HepG2 (cell line): Measurements from ENCODE around the gene CDNF.

Source experiments
- EP300 ChIP-seq, 3 experiments: sonication (generic) in 1 of 3; formaldehyde crosslinking in 1 of 3; IDR thresholded peaks; 2 replicates each; pipeline versions ENCODE4 v1.5.1 to v1.6.1; 2011 to 2020; ENCODE audit warnings: low read depth in 2 of 3, low read length in 2 of 3, borderline replicate concordance in 1 of 3, improper control_type of control experiment in 1 of 3, mild to moderate bottlenecking in 1 of 3, missing genetic modification reagents in 1 of 3, moderate library complexity in 1 of 3
- JUND ChIP-seq: sonication (generic); formaldehyde crosslinking; IDR thresholded peaks from 2 replicates; pipeline ENCODE4 v1.8.0; 2022; ENCODE audit warnings: mild to moderate bottlenecking, missing genetic modification reagents
- KLF16 ChIP-seq, 2 experiments: sonication (generic) in 1 of 2; formaldehyde crosslinking in 1 of 2; IDR thresholded peaks; 2 replicates each; pipeline versions ENCODE4 v1.6.1 to v1.8.0; 2016 to 2023; ENCODE audit warnings: missing genetic modification reagents in 2 of 2, missing compliant biosample characterization in 1 of 2
- LCORL ChIP-seq, 2 experiments: fragments of 450-650 bp in 1 of 2; sonication (generic) in 1 of 2; formaldehyde crosslinking in 1 of 2; IDR thresholded peaks; 2 replicates each; pipeline versions ENCODE4 v1.5.0 to v1.6.1; 2017 to 2020; ENCODE audit warnings: antibody characterized with exemption in 1 of 2, missing genetic modification reagents in 1 of 2
- NFYC ChIP-seq: IDR thresholded peaks from 2 replicates; pipeline ENCODE4 v1.6.1; 2016; ENCODE audit warnings: missing genetic modification reagents, missing compliant biosample characterization
- NR2F6 ChIP-seq, 2 experiments: IDR thresholded peaks; 2 replicates each; pipeline ENCODE4 v1.6.1; 2016; ENCODE audit warnings: antibody characterized with exemption in 1 of 2, mild to moderate bottlenecking in 1 of 2
- SMAD1 ChIP-seq: sonication (generic); formaldehyde crosslinking; IDR thresholded peaks from 2 replicates; pipeline ENCODE4 v1.4.0; 2020; ENCODE audit warnings: missing genetic modification reagents, low read depth, mild to moderate bottlenecking, borderline replicate concordance
- U2AF2 ChIP-seq: fragments of 200-400 bp; formaldehyde crosslinking; IDR thresholded peaks from 2 replicates; pipeline ENCODE4 v1.6.1; 2017; ENCODE audit warnings: low read depth, mild to moderate bottlenecking, low read length
- ZFP82 ChIP-seq: sonication (generic); formaldehyde crosslinking; IDR thresholded peaks from 2 replicates; pipeline ENCODE4 v1.5.1; 2020; ENCODE audit warnings: mild to moderate bottlenecking, missing genetic modification reagents, borderline replicate concordance
- TF ChIP-seq, protein P1 (sequence below), 2 experiments: IDR thresholded peaks; 2 replicates each; pipeline ENCODE4 v1.6.1; 2011 to 2012; ENCODE audit warnings: low read length in 2 of 2, borderline replicate concordance in 1 of 2, low read depth in 1 of 2, mild to moderate bottlenecking in 1 of 2, moderate library complexity in 1 of 2
- TF ChIP-seq, protein P2 (sequence below): sonication (generic); formaldehyde crosslinking; IDR thresholded peaks from 2 replicates; pipeline ENCODE4 v1.4.0; 2020; ENCODE audit warnings: missing genetic modification reagents
- TF ChIP-seq, protein P3 (sequence below): sonication (generic); formaldehyde crosslinking; IDR thresholded peaks from 2 replicates; pipeline ENCODE4 v1.4.0; 2020; ENCODE audit warnings: low read depth, mild to moderate bottlenecking, missing genetic modification reagents
- TF ChIP-seq, protein P4 (sequence below): sonication (generic); formaldehyde crosslinking; IDR thresholded peaks from 2 replicates; pipeline ENCODE4 v1.5.0; 2020; ENCODE audit warnings: mild to moderate bottlenecking, missing genetic modification reagents, moderate library complexity

DNA sequence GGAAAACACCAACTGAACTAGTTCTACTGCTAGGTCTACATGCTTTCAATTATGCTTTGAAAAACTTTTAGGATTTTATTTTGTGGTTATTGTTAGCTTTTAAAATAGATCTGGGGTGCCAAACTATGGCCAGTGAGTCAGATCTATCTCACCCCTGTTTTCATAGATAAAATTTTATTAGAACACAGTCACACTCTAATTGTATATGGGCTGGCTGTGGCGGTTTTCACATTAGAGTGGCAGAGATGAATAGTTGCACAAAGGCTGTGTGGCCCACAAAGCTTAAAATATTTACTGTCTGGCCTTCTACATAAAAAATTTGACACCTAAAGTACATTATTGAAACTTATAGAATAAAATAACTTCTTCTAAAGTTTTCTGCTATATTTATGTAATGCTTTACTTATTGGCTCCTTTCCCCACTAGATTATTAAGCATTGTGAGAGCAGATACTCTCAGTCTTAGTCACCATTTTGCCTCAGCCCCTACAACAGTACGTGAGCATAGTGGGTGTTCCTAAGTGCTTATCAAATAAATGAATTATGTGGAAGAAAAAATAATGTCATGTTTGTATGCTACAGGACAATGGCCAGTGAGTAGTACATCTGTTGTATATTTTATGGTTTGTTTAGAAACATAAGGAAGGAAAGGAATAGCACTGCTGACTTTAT lies 35.4 kb upstream of the CDNF start:
- TF ChIP-seq JUND (no peak), KLF16 (CRISPR knock-in tag; IDR thresholded peaks at IDR 0.05) (no peak), U2AF2 (no peak), NFYC (CRISPR knock-in tag) (no peak), SMAD1 (CRISPR knock-in tag) (no peak), LCORL (IDR thresholded peaks at IDR 0.05) (no peak), LCORL (CRISPR knock-in tag; IDR thresholded peaks at IDR 0.05) (no peak), ZFP82 (no peak), NR2F6 (IDR thresholded peaks at IDR 0.05) (no peak), NR2F6 (CRISPR knock-in tag; IDR thresholded peaks at IDR 0.05) (no peak), EP300 (IDR thresholded peaks at IDR 0.05; ENCODE audit: low read depth in 2 of 2, low read length in 2 of 2) (no peak), EP300 (CRISPR knock-in tag; IDR thresholded peaks at IDR 0.05; ENCODE audit: borderline replicate concordance) (no peak)
- TF ChIP-seq, protein P1, sequence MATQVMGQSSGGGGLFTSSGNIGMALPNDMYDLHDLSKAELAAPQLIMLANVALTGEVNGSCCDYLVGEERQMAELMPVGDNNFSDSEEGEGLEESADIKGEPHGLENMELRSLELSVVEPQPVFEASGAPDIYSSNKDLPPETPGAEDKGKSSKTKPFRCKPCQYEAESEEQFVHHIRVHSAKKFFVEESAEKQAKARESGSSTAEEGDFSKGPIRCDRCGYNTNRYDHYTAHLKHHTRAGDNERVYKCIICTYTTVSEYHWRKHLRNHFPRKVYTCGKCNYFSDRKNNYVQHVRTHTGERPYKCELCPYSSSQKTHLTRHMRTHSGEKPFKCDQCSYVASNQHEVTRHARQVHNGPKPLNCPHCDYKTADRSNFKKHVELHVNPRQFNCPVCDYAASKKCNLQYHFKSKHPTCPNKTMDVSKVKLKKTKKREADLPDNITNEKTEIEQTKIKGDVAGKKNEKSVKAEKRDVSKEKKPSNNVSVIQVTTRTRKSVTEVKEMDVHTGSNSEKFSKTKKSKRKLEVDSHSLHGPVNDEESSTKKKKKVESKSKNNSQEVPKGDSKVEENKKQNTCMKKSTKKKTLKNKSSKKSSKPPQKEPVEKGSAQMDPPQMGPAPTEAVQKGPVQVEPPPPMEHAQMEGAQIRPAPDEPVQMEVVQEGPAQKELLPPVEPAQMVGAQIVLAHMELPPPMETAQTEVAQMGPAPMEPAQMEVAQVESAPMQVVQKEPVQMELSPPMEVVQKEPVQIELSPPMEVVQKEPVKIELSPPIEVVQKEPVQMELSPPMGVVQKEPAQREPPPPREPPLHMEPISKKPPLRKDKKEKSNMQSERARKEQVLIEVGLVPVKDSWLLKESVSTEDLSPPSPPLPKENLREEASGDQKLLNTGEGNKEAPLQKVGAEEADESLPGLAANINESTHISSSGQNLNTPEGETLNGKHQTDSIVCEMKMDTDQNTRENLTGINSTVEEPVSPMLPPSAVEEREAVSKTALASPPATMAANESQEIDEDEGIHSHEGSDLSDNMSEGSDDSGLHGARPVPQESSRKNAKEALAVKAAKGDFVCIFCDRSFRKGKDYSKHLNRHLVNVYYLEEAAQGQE (IDR thresholded peaks at IDR 0.05; ENCODE audit: borderline replicate concordance in 1 of 2, low read depth in 1 of 2, low read length in 2 of 2) = no peak
- TF ChIP-seq, protein P2, sequence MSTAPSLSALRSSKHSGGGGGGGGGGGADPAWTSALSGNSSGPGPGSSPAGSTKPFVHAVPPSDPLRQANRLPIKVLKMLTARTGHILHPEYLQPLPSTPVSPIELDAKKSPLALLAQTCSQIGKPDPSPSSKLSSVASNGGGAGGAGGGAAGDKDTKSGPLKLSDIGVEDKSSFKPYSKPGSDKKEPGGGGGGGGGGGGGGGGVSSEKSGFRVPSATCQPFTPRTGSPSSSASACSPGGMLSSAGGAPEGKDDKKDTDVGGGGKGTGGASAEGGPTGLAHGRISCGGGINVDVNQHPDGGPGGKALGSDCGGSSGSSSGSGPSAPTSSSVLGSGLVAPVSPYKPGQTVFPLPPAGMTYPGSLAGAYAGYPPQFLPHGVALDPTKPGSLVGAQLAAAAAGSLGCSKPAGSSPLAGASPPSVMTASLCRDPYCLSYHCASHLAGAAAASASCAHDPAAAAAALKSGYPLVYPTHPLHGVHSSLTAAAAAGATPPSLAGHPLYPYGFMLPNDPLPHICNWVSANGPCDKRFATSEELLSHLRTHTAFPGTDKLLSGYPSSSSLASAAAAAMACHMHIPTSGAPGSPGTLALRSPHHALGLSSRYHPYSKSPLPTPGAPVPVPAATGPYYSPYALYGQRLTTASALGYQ (CRISPR knock-in tag) = no peak
- TF ChIP-seq, protein P3, sequence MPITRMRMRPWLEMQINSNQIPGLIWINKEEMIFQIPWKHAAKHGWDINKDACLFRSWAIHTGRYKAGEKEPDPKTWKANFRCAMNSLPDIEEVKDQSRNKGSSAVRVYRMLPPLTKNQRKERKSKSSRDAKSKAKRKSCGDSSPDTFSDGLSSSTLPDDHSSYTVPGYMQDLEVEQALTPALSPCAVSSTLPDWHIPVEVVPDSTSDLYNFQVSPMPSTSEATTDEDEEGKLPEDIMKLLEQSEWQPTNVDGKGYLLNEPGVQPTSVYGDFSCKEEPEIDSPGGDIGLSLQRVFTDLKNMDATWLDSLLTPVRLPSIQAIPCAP (CRISPR knock-in tag) = no peak
- TF ChIP-seq, protein P4, sequence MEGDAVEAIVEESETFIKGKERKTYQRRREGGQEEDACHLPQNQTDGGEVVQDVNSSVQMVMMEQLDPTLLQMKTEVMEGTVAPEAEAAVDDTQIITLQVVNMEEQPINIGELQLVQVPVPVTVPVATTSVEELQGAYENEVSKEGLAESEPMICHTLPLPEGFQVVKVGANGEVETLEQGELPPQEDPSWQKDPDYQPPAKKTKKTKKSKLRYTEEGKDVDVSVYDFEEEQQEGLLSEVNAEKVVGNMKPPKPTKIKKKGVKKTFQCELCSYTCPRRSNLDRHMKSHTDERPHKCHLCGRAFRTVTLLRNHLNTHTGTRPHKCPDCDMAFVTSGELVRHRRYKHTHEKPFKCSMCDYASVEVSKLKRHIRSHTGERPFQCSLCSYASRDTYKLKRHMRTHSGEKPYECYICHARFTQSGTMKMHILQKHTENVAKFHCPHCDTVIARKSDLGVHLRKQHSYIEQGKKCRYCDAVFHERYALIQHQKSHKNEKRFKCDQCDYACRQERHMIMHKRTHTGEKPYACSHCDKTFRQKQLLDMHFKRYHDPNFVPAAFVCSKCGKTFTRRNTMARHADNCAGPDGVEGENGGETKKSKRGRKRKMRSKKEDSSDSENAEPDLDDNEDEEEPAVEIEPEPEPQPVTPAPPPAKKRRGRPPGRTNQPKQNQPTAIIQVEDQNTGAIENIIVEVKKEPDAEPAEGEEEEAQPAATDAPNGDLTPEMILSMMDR (CRISPR knock-in tag) = no peak
